GM12878 (cell line): ENCODE measurements around the gene TSPAN12. TPM values are rescaled to one million over a fixed set of nuclear protein-coding genes. Genes with fewer than 3 reads are reported as not detected.

Experiments used
- ATAC-seq: fragments of 200-7000 bp; cut with Tn5 transposase; 3 replicates; pipeline ENCODE4 v1.9.1; 2020; ENCODE audit warnings: mild to moderate bottlenecking, moderate library complexity
- BruUV-seq: library from RNA; stranded (reverse); fragments of 400-500 nt; replicated peaks from 2 replicates; lab custom pipeline; 2021; lab: Mats Ljungman, UMichigan
- CTCF ChIA-PET: fragments of 300-600 bp; sonication (Branson Sonifier 250); formaldehyde crosslinking; extraction: SDS; loops from one replicate; lab custom pipeline; 2021; ENCODE audit warnings: inconsistent platforms; lab: Yijun Ruan, JAX
- POLR2A ChIA-PET: fragments of 350-600 bp; formaldehyde crosslinking; extraction: SDS; loops from one replicate; lab custom pipeline; 2021; ENCODE audit warnings: inconsistent platforms; lab: Charles Lee
- RAD21 ChIA-PET: fragments of 300-600 bp; sonication (Branson Sonifier 250); formaldehyde crosslinking; loops from one replicate; lab custom pipeline; 2023; ENCODE audit warnings: antibody characterized with exemption; ENCODE audit not compliant: unreplicated experiment; lab: Charles Lee
- SMC1A ChIA-PET: fragments of 300-600 bp; sonication (Branson Sonifier 250); formaldehyde crosslinking; loops from one replicate; lab custom pipeline; 2023; ENCODE audit not compliant: unreplicated experiment, uncharacterized antibody; lab: Charles Lee
- DNase-seq: peaks from one replicate; pipeline ENCODE4 v3.0.0-alpha.2; 2011; ENCODE audit warnings: low read depth, low spot score
- FAIRE-seq: peaks from 3 replicates; lab custom pipeline; 2011; peaks lifted over from hg19 to GRCh38; lab: Jason Lieb, UNC
- H2AFZ ChIP-seq: 2 replicates; pipeline ENCODE4 v1.6.0; 2011; ENCODE audit warnings: low read depth, low read length, control low read depth; ENCODE audit not compliant: control insufficient read depth
- H3K27ac ChIP-seq: 2 replicates; pipeline ENCODE4 v1.5.1; 2011; ENCODE audit warnings: control low read depth; ENCODE audit not compliant: control insufficient read depth, insufficient read depth
- H3K27me3 ChIP-seq, 2 experiments: replicated peaks in 1 of 2; 2 replicates each; pipeline versions ENCODE4 v1.6.0 to v1.6.1; 2011; ENCODE audit warnings: low read length in 1 of 2; ENCODE audit not compliant: control insufficient read depth in 2 of 2, insufficient read depth in 2 of 2
- H3K36me3 ChIP-seq, 2 experiments: 2 replicates each; pipeline ENCODE4 v1.5.1; 2011; ENCODE audit warnings: low read length in 1 of 2; ENCODE audit not compliant: control insufficient read depth in 2 of 2, insufficient read depth in 2 of 2
- H3K4me1 ChIP-seq: 2 replicates; pipeline ENCODE4 v1.6.1; 2011; ENCODE audit warnings: mild to moderate bottlenecking, low read length, moderate library complexity, mixed read lengths; ENCODE audit not compliant: control insufficient read depth, insufficient read depth
- H3K4me2 ChIP-seq: 2 replicates; pipeline ENCODE4 v1.6.0; 2011; ENCODE audit warnings: control low read depth; ENCODE audit not compliant: control insufficient read depth, insufficient read depth
- H3K4me3 ChIP-seq: fragments of 200-600 bp; sonication (generic); 2 replicates; pipeline ENCODE4 v1.5.1; 2016
- H3K79me2 ChIP-seq: 2 replicates; pipeline ENCODE4 v1.6.0; 2011; ENCODE audit warnings: low read length; ENCODE audit not compliant: control insufficient read depth, insufficient read depth
- H3K9ac ChIP-seq: 2 replicates; pipeline ENCODE4 v1.8.0; 2011; ENCODE audit warnings: low read length, control low read depth, mixed read lengths; ENCODE audit not compliant: control insufficient read depth, insufficient read depth
- H3K9me3 ChIP-seq: replicated peaks from 3 replicates; pipeline ENCODE4 v1.5.1; 2011; ENCODE audit warnings: mild to moderate bottlenecking, low read length; ENCODE audit not compliant: control insufficient read depth, insufficient read depth
- H4K20me1 ChIP-seq: 2 replicates; pipeline ENCODE4 v1.6.0; 2011; ENCODE audit not compliant: control insufficient read depth, insufficient read depth
- BHLHE40 ChIP-seq, 2 experiments: fragments of 450-650 bp in 1 of 2; IDR thresholded peaks; 2 replicates each; pipeline ENCODE4 v1.6.1; 2011 to 2017; ENCODE audit warnings: low read depth in 2 of 2, borderline replicate concordance in 1 of 2, improper control_type of control experiment in 1 of 2, low read length in 1 of 2, mild to moderate bottlenecking in 1 of 2
- EGR1 ChIP-seq, 2 experiments: IDR thresholded peaks; 1 replicate in 1 of 2; 2 replicates in 1 of 2; pipeline ENCODE4 v1.6.1; 2011 to 2012; ENCODE audit warnings: low read depth in 2 of 2, low read length in 2 of 2, borderline replicate concordance in 1 of 2, mild to moderate bottlenecking in 1 of 2, moderate library complexity in 1 of 2
- FOXM1 ChIP-seq: IDR thresholded peaks from 2 replicates; pipeline ENCODE4 v1.6.1; 2012; ENCODE audit warnings: low read depth, mild to moderate bottlenecking, inconsistent platforms, low read length, moderate library complexity
- JUNB ChIP-seq: IDR thresholded peaks from 2 replicates; pipeline ENCODE4 v1.6.1; 2016; ENCODE audit warnings: antibody characterized with exemption, mild to moderate bottlenecking
- LARP7 ChIP-seq: fragments of 450-650 bp; IDR thresholded peaks from 2 replicates; pipeline ENCODE4 v1.6.1; 2017; ENCODE audit warnings: mild to moderate bottlenecking
- NBN ChIP-seq: fragments of 450-650 bp; IDR thresholded peaks from 2 replicates; pipeline ENCODE4 v1.6.1; 2016
- NFYA ChIP-seq: IDR thresholded peaks from 2 replicates; pipeline ENCODE4 v1.6.1; 2011; ENCODE audit warnings: low read depth, mild to moderate bottlenecking, low read length, improper control_type of control experiment, borderline replicate concordance
- NR2C2 ChIP-seq: IDR thresholded peaks from 2 replicates; pipeline ENCODE4 v1.6.1; 2011; ENCODE audit warnings: borderline replicate concordance, low read depth; ENCODE audit not compliant: control insufficient read depth, insufficient read length
- POU2F2 ChIP-seq: IDR thresholded peaks from 3 replicates; pipeline ENCODE4 v1.6.1; 2011; ENCODE audit warnings: low read depth, mild to moderate bottlenecking, low read length, borderline replicate concordance
- SMAD1 ChIP-seq: fragments of 450-650 bp; IDR thresholded peaks from 2 replicates; pipeline ENCODE4 v1.6.1; 2018; ENCODE audit warnings: mild to moderate bottlenecking, low read depth; ENCODE audit not compliant: partially characterized antibody
- SP1 ChIP-seq: IDR thresholded peaks from one replicate; pipeline ENCODE4 v1.6.1; 2011; ENCODE audit warnings: low read depth, low read length
- SREBF1 ChIP-seq: IDR thresholded peaks from 2 replicates; pipeline ENCODE4 v1.6.1; 2012; ENCODE audit warnings: mild to moderate bottlenecking, low read length
- TARDBP ChIP-seq: IDR thresholded peaks from 2 replicates; pipeline ENCODE4 v1.6.1; 2016; ENCODE audit warnings: borderline replicate concordance
- TBL1XR1 ChIP-seq: IDR thresholded peaks from 2 replicates; pipeline ENCODE4 v1.6.1; 2012; ENCODE audit warnings: low read depth, low read length, improper control_type of control experiment
- ZNF207 ChIP-seq: fragments of 450-650 bp; IDR thresholded peaks from 2 replicates; pipeline ENCODE4 v1.6.1; 2014; ENCODE audit warnings: antibody characterized with exemption, mild to moderate bottlenecking, borderline replicate concordance
- ZNF274 ChIP-seq: IDR thresholded peaks from one replicate; pipeline ENCODE4 v1.8.0; 2011; ENCODE audit not compliant: insufficient read length, insufficient read depth
- WGBS: methylation state at CpG from one replicate; pipeline ENCODE4 v1.1.6; 2016; ENCODE audit warnings: low lambda C conversion rate; ENCODE audit not compliant: insufficient replicate concordance, insufficient coverage; ENCODE audit errors: missing lambda C conversion rate; 5-methylcytosine and 5-hydroxymethylcytosine counted together
- in situ Hi-C: fragments of 300-500 bp; cut with MboI; formaldehyde crosslinking; loops from 9 replicates; pipeline ENCODE4 v1.14.3; 2018; ENCODE audit warnings: mixed read lengths
- intact Hi-C: fragments of 100-400 bp; cut with micrococcal nuclease; formaldehyde crosslinking; loops from one replicate; pipeline ENCODE4 v1.14.2; 2022; ENCODE audit not compliant: unreplicated experiment
- polyA plus RNA-seq, 11 experiments: library from polyadenylated mRNA; depleted of rRNA in 4 of 11; unstranded in 6 of 11; stranded (reverse) in 5 of 11; fragments of >200 nt; fragmentation: Nextera tagmentation in 4 of 11; fragmentation: Illumina TruSeq in 1 of 11; extraction: Ambion mirVana in 4 of 11; extraction: Trizol in 1 of 11; gene quantifications; 1 replicate in 1 of 11; 2 replicates in 10 of 11; pipeline versions ENCODE4 v1.2.1 to v1.2.3, GENCODE V29; 2011 to 2016; ENCODE audit warnings: inconsistent platforms in 2 of 11, missing spikeins in 2 of 11, low read depth in 1 of 11
- total RNA-seq, 4 experiments: library from RNA; depleted of rRNA in 3 of 4; stranded (reverse); fragments of >200 nt in 3 of 4; fragmentation: Illumina TruSeq in 1 of 4; extraction: Trizol in 1 of 4; gene quantifications; 2 replicates each; pipeline versions ENCODE4 v1.2.1 to v1.2.3, GENCODE V29; 2013 to 2021
- TF ChIP-seq, protein P1 (sequence below): IDR thresholded peaks from 2 replicates; pipeline ENCODE4 v1.6.1; 2011; ENCODE audit warnings: borderline replicate concordance, low read depth, mild to moderate bottlenecking, moderate library complexity, low read length; ENCODE audit not compliant: insufficient read depth, poor library complexity, severe bottlenecking
- TF ChIP-seq, protein P2 (sequence below): IDR thresholded peaks from 2 replicates; pipeline ENCODE4 v1.6.1; 2012; ENCODE audit warnings: low read depth, low read length, improper control_type of control experiment
- TF ChIP-seq, protein P3 (sequence below): fragments of 450-650 bp; formaldehyde crosslinking; IDR thresholded peaks from 2 replicates; pipeline ENCODE4 v1.4.0; 2022; ENCODE audit warnings: mild to moderate bottlenecking, moderate library complexity

The TSPAN12 gene
- total and polyA plus RNA-seq, 10 of the 15 experiments (the other 5 are each of a cell fraction or from before 2014, with no cell fraction given) = 0.67 to 110 (median 1.3) TPM

DNA sequence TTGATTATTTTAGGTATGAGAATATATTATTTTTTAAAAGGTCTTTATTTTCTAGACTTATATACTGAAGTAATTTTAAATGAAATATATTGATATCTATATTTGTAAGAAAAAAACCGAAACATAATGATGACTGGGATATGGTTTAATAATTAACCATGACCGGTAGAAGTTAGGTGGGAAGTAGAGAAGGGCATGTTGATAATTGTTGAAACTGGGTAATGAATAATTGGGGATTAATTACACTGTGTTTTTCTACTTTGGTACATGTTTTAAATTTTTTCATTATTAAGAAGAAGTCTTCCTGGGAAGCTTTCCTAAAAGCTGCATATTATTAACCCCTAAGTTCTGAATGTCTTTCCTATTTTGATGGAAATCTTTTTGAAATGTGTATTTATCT lies 16.3 kb downstream of the TSPAN12 start:
- Histone ChIP-seq H4K20me1 (no peaks in the 10 kb centered on the region), H3K27me3 (no peaks in the 10 kb centered on the region), H3K27ac (no peak overlapping the region), H3K9ac (no peak overlapping the region), H3K36me3 (no peaks in the 10 kb centered on the region; a peak in 1 of 4 replicates), H3K4me1 (peaks cover 4% of the 10 kb centered on the region; the same call in 1 of the 2 replicates), H3K4me3 (no peak overlapping the region), H3K9me3 (peaks cover 9% of the 10 kb centered on the region; the same call in 2 of the 3 replicates), H3K79me2 (no peaks in the 10 kb centered on the region), H2AFZ (no peak overlapping the region), H3K4me2 (no peak overlapping the region)
- BruUV-seq = no TSS peak
- WGBS = 75% methylated on average over 2 of the region's 2 CpGs
- in situ Hi-C loops = no loop called here
- ChIA-PET RAD21 (interaction anchor here (0.9 to 2.0 kb wide), 8 partner anchors 9 to 87 kb away, joined by 3 to 26 read pairs (median 6); no protein-coding TSS in a partner anchor), POLR2A (interaction anchor here (0.9 to 1.6 kb wide), 4 partner anchors 10 to 47 kb away, joined by 3 to 15 read pairs (median 10); partner anchors contain the start of gene TSPAN12), CTCF (interaction anchor here (1.0 to 2.3 kb wide), 6 partner anchors 10 to 109 kb away, joined by 3 to 14 read pairs (median 10); partner anchors contain the start of gene ING3), SMC1A (interaction anchor here (1.3 to 2.3 kb wide), 9 partner anchors 8 to 690 kb away, joined by 3 to 24 read pairs (median 6); no protein-coding TSS in a partner anchor)
- TF ChIP-seq EGR1 (IDR thresholded peaks at IDR 0.05; ENCODE audit: borderline replicate concordance in 1 of 2, low read depth in 2 of 2, low read length in 2 of 2) = no peak
- TF ChIP-seq, protein P1, sequence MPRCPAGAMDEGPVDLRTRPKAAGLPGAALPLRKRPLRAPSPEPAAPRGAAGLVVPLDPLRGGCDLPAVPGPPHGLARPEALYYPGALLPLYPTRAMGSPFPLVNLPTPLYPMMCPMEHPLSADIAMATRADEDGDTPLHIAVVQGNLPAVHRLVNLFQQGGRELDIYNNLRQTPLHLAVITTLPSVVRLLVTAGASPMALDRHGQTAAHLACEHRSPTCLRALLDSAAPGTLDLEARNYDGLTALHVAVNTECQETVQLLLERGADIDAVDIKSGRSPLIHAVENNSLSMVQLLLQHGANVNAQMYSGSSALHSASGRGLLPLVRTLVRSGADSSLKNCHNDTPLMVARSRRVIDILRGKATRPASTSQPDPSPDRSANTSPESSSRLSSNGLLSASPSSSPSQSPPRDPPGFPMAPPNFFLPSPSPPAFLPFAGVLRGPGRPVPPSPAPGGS = no peak
- no peak for TF ChIP-seq BHLHE40 (IDR thresholded peaks at IDR 0.05; ENCODE audit: borderline replicate concordance in 1 of 2, low read depth in 2 of 2, low read length in 1 of 2)
- no peak for TF ChIP-seq ZNF207
- no peak for TF ChIP-seq SP1
- no peak for TF ChIP-seq SMAD1
- TF ChIP-seq, protein P2, sequence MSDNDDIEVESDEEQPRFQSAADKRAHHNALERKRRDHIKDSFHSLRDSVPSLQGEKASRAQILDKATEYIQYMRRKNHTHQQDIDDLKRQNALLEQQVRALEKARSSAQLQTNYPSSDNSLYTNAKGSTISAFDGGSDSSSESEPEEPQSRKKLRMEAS = no peak
- no peak for TF ChIP-seq SREBF1
- TF ChIP-seq, protein P3, sequence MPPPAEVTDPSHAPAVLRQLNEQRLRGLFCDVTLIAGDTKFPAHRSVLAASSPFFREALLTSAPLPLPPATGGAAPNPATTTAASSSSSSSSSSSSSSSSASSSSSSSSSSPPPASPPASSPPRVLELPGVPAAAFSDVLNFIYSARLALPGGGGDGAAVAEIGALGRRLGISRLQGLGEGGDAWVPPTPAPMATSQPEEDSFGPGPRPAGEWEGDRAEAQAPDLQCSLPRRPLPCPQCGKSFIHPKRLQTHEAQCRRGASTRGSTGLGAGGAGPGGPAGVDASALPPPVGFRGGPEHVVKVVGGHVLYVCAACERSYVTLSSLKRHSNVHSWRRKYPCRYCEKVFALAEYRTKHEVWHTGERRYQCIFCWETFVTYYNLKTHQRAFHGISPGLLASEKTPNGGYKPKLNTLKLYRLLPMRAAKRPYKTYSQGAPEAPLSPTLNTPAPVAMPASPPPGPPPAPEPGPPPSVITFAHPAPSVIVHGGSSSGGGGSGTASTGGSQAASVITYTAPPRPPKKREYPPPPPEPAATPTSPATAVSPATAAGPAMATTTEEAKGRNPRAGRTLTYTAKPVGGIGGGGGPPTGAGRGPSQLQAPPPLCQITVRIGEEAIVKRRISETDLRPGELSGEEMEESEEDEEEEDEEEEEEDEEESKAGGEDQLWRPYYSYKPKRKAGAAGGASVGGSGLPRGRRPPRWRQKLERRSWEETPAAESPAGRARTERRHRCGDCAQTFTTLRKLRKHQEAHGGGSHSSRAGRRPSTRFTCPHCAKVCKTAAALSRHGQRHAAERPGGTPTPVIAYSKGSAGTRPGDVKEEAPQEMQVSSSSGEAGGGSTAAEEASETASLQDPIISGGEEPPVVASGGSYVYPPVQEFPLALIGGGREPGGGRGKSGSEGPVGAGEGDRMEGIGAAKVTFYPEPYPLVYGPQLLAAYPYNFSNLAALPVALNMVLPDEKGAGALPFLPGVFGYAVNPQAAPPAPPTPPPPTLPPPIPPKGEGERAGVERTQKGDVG (CRISPR knock-in tag) = no peak
- TF ChIP-seq LARP7 = no peak
- no peak for TF ChIP-seq TBL1XR1
- TF ChIP-seq POU2F2 = no peak
- TF ChIP-seq NFYA = no peak
- TF ChIP-seq FOXM1 = no peak
- no peak for TF ChIP-seq NR2C2
- TF ChIP-seq TARDBP = no peak
- no peak for TF ChIP-seq ZNF274
- no peak for TF ChIP-seq JUNB
- no peak for TF ChIP-seq NBN
- FAIRE-seq (no peak), ATAC-seq (no peak), DNase-seq (no peak)
- intact Hi-C loops = no loop called here
